MM.1S (cell line): Measurements from ENCODE around the gene HECW1.

Experiments
- DNase-seq: peaks from one replicate; pipeline ENCODE4 v3.0.0-alpha.2; 2015
- H2AFZ ChIP-seq: fragments of 300-600 bp; sonication (generic); 2 replicates; pipeline ENCODE4 v1.6.0; 2016; ENCODE audit warnings: antibody characterized with exemption, low read length
- H3F3A ChIP-seq: fragments of 300-600 bp; sonication (generic); 2 replicates; pipeline ENCODE4 v1.6.1; 2016; ENCODE audit warnings: mild to moderate bottlenecking, antibody characterized with exemption, low read length, moderate library complexity, mixed read lengths; ENCODE audit not compliant: insufficient read depth
- H3K27ac ChIP-seq: fragments of 300-600 bp; sonication (generic); 2 replicates; pipeline ENCODE4 v1.5.1; 2016; ENCODE audit warnings: mild to moderate bottlenecking, low read length
- H3K27me3 ChIP-seq: fragments of 300-600 bp; sonication (generic); replicated peaks from 2 replicates; pipeline ENCODE4 v1.6.0; 2016; ENCODE audit warnings: low read length; ENCODE audit not compliant: insufficient read depth
- H3K36me3 ChIP-seq: fragments of 300-600 bp; sonication (generic); replicated peaks from 2 replicates; pipeline ENCODE4 v1.6.1; 2016; ENCODE audit warnings: mild to moderate bottlenecking, low read length, mixed read lengths; ENCODE audit not compliant: insufficient read depth
- H3K4me1 ChIP-seq: fragments of 300-600 bp; sonication (generic); 2 replicates; pipeline ENCODE4 v1.6.1; 2016; ENCODE audit warnings: low read length, mixed read lengths
- H3K4me2 ChIP-seq: fragments of 300-600 bp; sonication (generic); 2 replicates; pipeline ENCODE4 v1.6.0; 2016; ENCODE audit warnings: low read depth, low read length
- H3K4me3 ChIP-seq: fragments of 300-600 bp; sonication (generic); 2 replicates; pipeline ENCODE4 v1.5.1; 2016; ENCODE audit warnings: low read length, mixed read lengths
- H3K79me2 ChIP-seq: fragments of 300-600 bp; sonication (generic); 2 replicates; pipeline ENCODE4 v1.6.1; 2016; ENCODE audit warnings: mixed run types, low read length, mixed read lengths
- H3K9ac ChIP-seq: fragments of 300-600 bp; sonication (generic); 2 replicates; pipeline ENCODE4 v1.6.1; 2016; ENCODE audit warnings: low read length, mixed read lengths
- H3K9me2 ChIP-seq: fragments of 300-600 bp; sonication (generic); replicated peaks from 2 replicates; pipeline ENCODE4 v1.6.1; 2016; ENCODE audit warnings: mild to moderate bottlenecking, low read length, mixed read lengths; ENCODE audit not compliant: insufficient read depth
- H3K9me3 ChIP-seq: fragments of 300-600 bp; sonication (generic); replicated peaks from 2 replicates; pipeline ENCODE4 v1.6.1; 2016; ENCODE audit warnings: mild to moderate bottlenecking, low read length, mixed read lengths; ENCODE audit not compliant: insufficient read depth
- H4K20me1 ChIP-seq: fragments of 300-600 bp; sonication (generic); 2 replicates; pipeline ENCODE4 v1.6.1; 2016; ENCODE audit warnings: mild to moderate bottlenecking, low read length, moderate library complexity, mixed read lengths; ENCODE audit not compliant: insufficient read depth
- CTCF ChIP-seq: fragments of 300-600 bp; sonication (generic); IDR thresholded peaks from 2 replicates; pipeline ENCODE4 v1.5.1; 2016; ENCODE audit warnings: antibody characterized with exemption, low read length, mixed read lengths
- EZH2 ChIP-seq: fragments of 300-600 bp; sonication (generic); optimal IDR thresholded peaks from 2 replicates; pipeline ENCODE3; 2017; ENCODE audit warnings: low read depth, mild to moderate bottlenecking, antibody characterized with exemption, low read length, mixed read lengths
- EZH2phosphoT487 ChIP-seq: fragments of 300-600 bp; sonication (generic); IDR thresholded peaks from 2 replicates; pipeline ENCODE4 v1.6.1; 2018; ENCODE audit warnings: antibody characterized with exemption, low read length

Gene HECW1

DNA sequence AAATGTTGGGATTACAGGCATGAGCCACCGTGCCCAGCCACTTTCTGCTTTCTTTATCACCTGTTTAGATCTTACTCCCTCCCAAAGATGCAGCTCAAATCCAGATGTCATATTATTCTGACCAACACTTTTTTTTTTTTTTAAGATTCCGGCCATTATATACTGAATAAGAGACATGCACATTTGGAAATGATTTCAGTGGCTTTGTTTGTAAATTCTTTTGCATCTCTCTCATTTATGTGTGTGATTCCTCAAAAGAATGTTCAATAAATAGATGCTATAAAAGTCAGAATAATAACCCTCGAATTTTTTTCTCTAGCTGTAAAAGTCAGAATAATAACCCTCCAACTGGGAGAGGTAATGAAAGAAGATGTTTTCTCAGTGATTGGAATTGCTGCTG is 25.4 kb downstream of the HECW1 start:
- no peaks in the 10 kb centered on the region for H3K79me2 ChIP-seq
- no peak overlapping the region for H3K4me2 ChIP-seq
- H2AFZ ChIP-seq = no peak overlapping the region
- H3K27me3 ChIP-seq = no peaks in the 10 kb centered on the region
- H3K27ac ChIP-seq = no peak overlapping the region
- H4K20me1 ChIP-seq = no peaks in the 10 kb centered on the region
- H3F3A ChIP-seq = no peaks in the 10 kb centered on the region
- H3K9me3 ChIP-seq = no peaks in the 10 kb centered on the region
- no peak overlapping the region for H3K9ac ChIP-seq
- TF ChIP-seq EZH2 = no peak
- no peak for TF ChIP-seq CTCF
- TF ChIP-seq EZH2phosphoT487 = no peak
- no peak overlapping the region for H3K4me3 ChIP-seq
- H3K4me1 ChIP-seq = no peaks in the 10 kb centered on the region; the same call in 1 of the 2 replicates
- H3K36me3 ChIP-seq = no peaks in the 10 kb centered on the region
- no peaks in the 10 kb centered on the region for H3K9me2 ChIP-seq
- no peak for DNase-seq

DNA sequence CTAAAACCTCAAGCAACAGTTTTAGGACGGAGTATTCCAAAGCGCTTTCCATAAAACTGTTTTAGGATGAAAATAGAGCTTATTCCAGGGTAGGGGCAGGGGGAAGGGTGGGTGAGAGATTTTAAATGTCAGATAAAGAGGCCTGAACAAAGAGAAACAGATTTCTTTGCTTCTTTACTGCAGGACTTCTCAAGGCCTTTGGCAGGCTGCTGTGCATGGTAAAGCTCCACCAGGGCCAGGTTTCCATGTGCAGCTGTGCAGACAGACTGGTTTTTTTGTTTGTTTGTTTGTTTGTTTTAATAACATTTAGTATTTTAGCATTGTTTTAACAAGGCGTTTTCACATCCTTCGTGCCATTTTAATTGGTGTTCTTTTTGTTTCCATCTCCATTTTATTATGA is 26.3 kb downstream of the HECW1 start:
- no peak overlapping the region for H3K27ac ChIP-seq
- H4K20me1 ChIP-seq = no peaks in the 10 kb centered on the region
- no peak overlapping the region for H2AFZ ChIP-seq
- H3K4me2 ChIP-seq = no peak overlapping the region
- no peaks in the 10 kb centered on the region for H3K9me3 ChIP-seq
- H3K79me2 ChIP-seq = no peaks in the 10 kb centered on the region
- no peak for DNase-seq
- no peak overlapping the region for H3K9ac ChIP-seq
- H3K27me3 ChIP-seq = no peaks in the 10 kb centered on the region
- H3K4me1 ChIP-seq = no peaks in the 10 kb centered on the region; the same call in 1 of the 2 replicates
- no peaks in the 10 kb centered on the region for H3K36me3 ChIP-seq
- no peak for TF ChIP-seq CTCF
- no peaks in the 10 kb centered on the region for H3F3A ChIP-seq
- H3K9me2 ChIP-seq = no peaks in the 10 kb centered on the region
- H3K4me3 ChIP-seq = no peak overlapping the region

GRCh38 chr7:43139137-43139536 is 26.7 kb downstream of the HECW1 start:
- no peaks in the 10 kb centered on the region for H3K9me3 ChIP-seq
- no peak overlapping the region for H3K27ac ChIP-seq
- H3F3A ChIP-seq = no peaks in the 10 kb centered on the region
- H3K4me2 ChIP-seq = no peak overlapping the region
- TF ChIP-seq CTCF (no peak), EZH2phosphoT487 (no peak), EZH2 (no peak)
- no peaks in the 10 kb centered on the region; the same call in 1 of the 2 replicates for H3K4me1 ChIP-seq
- H3K79me2 ChIP-seq = no peaks in the 10 kb centered on the region
- H3K4me3 ChIP-seq = no peak overlapping the region
- no peaks in the 10 kb centered on the region for H3K27me3 ChIP-seq
- DNase-seq = no peak
- H4K20me1 ChIP-seq = no peaks in the 10 kb centered on the region
- no peaks in the 10 kb centered on the region for H3K9me2 ChIP-seq
- no peaks in the 10 kb centered on the region for H3K36me3 ChIP-seq
- no peak overlapping the region for H3K9ac ChIP-seq
- H2AFZ ChIP-seq = no peak overlapping the region

- TF ChIP-seq CTCF = no peak
- no peak for TF ChIP-seq EZH2
- no peak for TF ChIP-seq EZH2phosphoT487
- no peaks in the 10 kb centered on the region for H3K36me3 ChIP-seq
- no peak overlapping the region for H3K4me3 ChIP-seq
- H4K20me1 ChIP-seq = no peaks in the 10 kb centered on the region
- no peaks in the 10 kb centered on the region; the same call in 1 of the 2 replicates for H3K4me1 ChIP-seq
- no peak overlapping the region for H3K4me2 ChIP-seq
- DNase-seq = no peak
- no peak overlapping the region for H3K9ac ChIP-seq
- H3K27ac ChIP-seq = no peak overlapping the region
- H3F3A ChIP-seq = no peaks in the 10 kb centered on the region
- H3K9me3 ChIP-seq = no peaks in the 10 kb centered on the region
- no peaks in the 10 kb centered on the region for H3K79me2 ChIP-seq
- H3K9me2 ChIP-seq = no peaks in the 10 kb centered on the region
- no peaks in the 10 kb centered on the region for H3K27me3 ChIP-seq
- H2AFZ ChIP-seq = no peak overlapping the region
Observed at GRCh38 chr7:43140186-43140585, 27.7 kb downstream of the HECW1 start.
